Right ventricle myocardium superior (tissue), 1 donor: ENCODE data around the gene LCE3B. TPM values are rescaled to one million over a fixed set of nuclear protein-coding genes. Genes with fewer than 3 reads are reported as not detected.
"Not testable (repeated sequence)": the region's sequence is repeated elsewhere in the genome, so short reads cannot be mapped to it uniquely, and the experiment has no call there.

Source experiments
- ATAC-seq: fragments of 200-7000 bp; cut with Tn5 transposase; one replicate; pipeline ENCODE4 v1.9.1; 2020; ENCODE audit warnings: mild to moderate bottlenecking; ENCODE audit not compliant: poor library complexity
- DNase-seq: peaks from one replicate; pipeline ENCODE4 v3.0.0-alpha.2; 2020
- intact Hi-C: fragments of 100-400 bp; cut with DNase I; formaldehyde crosslinking; loops from one replicate; pipeline ENCODE4 v1.11.2; 2022
- long read RNA-seq: library from polyadenylated mRNA; unstranded; transcript quantifications from one replicate; pipeline ENCODE4 v2.0.0, GENCODE V29; 2021
- total RNA-seq: library from RNA; stranded (reverse); fragmentation: NEBNext Ultra II Directional; extraction: Animal tissue kit (Norgen Biotek cat#: 25700); gene quantifications from one replicate; pipeline ENCODE4 v1.2.1, GENCODE V29; 2021
- donor health status: DM: no; HTN: yes; CAD: no; lungs with severe emphysema.

LCE3B gene
- not detected for total RNA-seq
- long read RNA-seq = 0 reads

- intact Hi-C loops = no loop called here
Observed at GRCh38 chr1:152613511-152613910, at the start of gene LCE3B. Gene LCE3B (plus strand): TSS chr1:152613811. CDS start chr1:152613811, 0 bp downstream.

GRCh38 chr1:152565115-152565514, 48.5 kb upstream of the LCE3B start:
- DNase-seq (no peak), ATAC-seq (no peak)
- intact Hi-C loops = no loop called here

More at GRCh38 chr1:152613511-152613910, at the start of gene LCE3B:
- ATAC-seq (no peak), DNase-seq (no peak)

DNA sequence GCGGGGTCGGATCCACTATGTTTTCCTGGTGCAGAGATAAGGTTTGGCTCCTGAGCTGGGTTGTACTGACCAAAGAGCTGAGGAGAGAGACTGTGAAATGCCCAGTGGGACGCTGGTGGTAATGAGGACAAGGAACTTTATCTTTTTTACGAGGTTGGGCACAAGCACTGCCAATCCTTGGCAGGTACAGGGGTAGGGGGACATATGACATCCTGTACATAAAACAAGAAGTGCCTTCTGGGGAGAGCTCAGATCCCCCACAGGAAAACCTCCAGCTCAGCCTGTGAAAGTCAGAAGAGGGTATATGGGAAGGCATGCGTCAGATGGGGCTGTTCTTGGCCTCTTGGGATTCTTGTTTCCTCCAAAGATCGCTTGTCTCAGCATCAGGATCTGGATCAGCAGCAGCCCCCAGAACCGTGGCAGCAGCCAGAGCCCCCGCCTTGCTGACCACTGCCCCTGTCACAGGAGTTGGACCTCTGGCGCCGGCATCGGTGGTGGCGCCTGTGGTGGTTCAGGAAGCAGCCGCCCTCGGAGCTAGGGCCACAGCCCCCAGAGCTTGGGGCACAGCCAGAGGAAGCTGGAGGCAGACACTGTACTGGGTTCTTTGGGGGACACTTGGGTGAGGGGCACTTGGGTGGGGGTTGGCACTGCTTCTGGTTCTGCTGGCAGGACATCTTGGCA, 47.9 kb upstream of the LCE3B start:
- ATAC-seq = no peak
- intact Hi-C loops = no loop called here

GRCh38 chr1:152566681-152567080, 46.9 kb upstream of the LCE3B start, which contains the start of gene LCE3E:
Gene LCE3E (minus strand): TSS chr1:152566780. CDS start chr1:152566208, 572 bp downstream.
- ATAC-seq (no peak), DNase-seq (no peak)
- intact Hi-C loops = no loop called here

More for the DNA sequence above, 47.9 kb upstream of the LCE3B start:
- DNase-seq = no peak

DNA sequence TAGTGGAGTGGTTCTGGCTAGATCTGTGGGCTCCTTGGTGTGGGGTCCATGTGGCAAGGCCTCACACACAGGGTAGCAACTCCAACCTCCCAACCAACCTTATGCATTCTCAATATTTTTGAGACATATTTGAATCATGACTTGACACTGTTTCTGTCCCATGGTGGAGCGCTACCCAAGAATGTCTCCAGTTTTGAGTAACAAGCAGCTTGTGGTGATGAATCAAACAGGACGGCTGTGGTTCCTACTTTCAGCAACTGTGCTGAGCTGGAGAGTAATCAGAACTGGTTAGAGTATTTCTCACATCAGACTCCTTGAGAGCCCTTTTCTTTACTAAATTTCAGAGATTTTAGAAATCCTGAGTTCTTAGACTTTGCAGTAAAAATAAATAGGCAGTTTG, 36.4 kb upstream of the LCE3B start:
- DNase-seq (no peak), ATAC-seq (no peak)
- intact Hi-C loops = no loop called here

GRCh38 chr1:152579526-152579925, 34.1 kb upstream of the LCE3B start:
- intact Hi-C loops, DNase-seq, ATAC-seq: not testable (repeated sequence)

DNA sequence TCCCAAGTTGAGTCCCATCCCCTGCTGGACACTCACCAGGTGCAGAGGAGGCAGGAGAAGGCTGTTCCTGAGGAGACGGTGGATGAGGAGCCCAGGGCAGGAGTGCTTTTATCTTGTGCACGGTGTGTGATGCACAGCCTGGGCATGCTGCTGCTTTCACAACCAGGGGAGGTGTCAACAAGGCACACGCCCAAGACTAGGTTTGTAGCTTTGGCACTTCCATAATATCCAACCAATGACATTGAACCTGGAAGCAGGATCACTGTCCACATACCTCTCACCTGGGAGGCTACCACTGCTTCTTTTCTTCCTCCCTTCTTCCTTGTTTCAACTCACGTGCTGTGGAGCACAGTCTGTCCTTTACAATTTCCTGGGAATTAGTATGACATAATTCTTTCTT, 33.2 kb upstream of the LCE3B start, which contains the start of gene LCE3D:
Gene LCE3D (minus strand): TSS at position 84 of the 400 bp plus-strand sequence. CDS start 580 bp downstream, outside the sequence.
- intact Hi-C loops = no loop called here
- ATAC-seq (no peak), DNase-seq (no peak)

DNA sequence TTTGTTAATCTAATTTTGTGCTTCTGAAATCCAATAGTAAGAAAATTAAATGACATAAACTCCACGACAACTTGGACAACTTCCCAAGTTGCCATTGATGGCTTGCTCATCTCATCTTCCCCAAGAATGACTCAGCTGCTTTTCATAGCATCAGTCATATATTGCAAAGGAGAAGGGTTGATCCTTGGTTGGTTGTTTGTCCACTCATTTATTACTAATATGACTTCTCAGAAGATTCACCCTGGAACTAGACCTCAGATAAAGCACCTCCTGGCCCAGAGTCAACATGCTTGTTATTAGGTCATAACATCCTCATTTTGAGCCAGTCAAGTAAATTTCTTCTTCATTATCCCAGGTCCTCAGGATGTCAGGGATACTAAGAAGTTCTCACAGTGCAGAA, 31.0 kb upstream of the LCE3B start:
- intact Hi-C loops = no loop called here
- DNase-seq (no peak), ATAC-seq (no peak)

- intact Hi-C loops = no loop called here
- ATAC-seq = no peak
- DNase-seq = no peak
Observed at GRCh38 chr1:152585586-152585985, 28.0 kb upstream of the LCE3B start.

DNA sequence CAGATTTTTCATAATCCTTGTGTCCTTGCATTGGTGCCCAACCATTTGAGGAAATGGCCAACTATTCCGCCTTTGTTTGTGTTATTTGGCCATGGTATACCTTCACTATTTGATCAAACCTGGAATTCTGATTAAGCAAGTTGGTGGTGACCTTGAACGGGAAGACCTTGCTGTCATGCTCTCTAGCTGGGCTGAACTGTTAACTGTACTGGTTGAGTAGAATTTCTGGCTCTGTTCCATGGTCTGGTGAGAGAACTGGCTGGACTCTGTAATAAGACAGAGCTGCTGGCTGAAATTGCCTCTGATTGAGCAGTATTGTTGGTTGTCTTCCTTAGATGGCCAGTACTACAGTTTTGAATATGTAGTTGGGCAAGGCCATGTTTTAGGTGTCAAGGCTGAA, 16.6 kb upstream of the LCE3B start:
- intact Hi-C loops = no loop called here
- ATAC-seq (no peak), DNase-seq (no peak)

- DNase-seq = no peak
- intact Hi-C loops = no loop called here
- ATAC-seq = no peak
Observed at GRCh38 chr1:152599934-152600333, 13.7 kb upstream of the LCE3B start, which contains the start of gene LCE3C. Gene LCE3C (plus strand): TSS chr1:152600234. CDS start chr1:152600732, 498 bp downstream.

DNA sequence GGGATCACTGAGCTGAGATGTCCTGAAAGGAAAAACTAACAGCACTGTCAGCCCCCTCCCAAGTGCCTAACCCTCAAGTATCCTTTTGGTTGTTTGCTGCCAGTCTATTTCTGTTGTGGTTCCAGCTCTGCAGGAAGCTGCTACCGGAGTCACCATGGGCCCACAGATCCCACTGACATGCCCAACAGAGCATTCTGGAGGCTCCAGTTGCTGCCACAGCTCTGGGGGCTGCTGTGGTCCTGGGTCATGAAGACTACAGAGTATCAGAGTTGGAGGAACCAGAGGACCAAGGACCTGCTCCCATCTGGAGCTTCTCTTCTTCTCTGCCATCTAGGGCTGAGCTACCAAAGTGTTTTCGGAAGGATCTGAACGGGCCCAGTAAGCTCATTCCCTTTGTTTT, 8.4 kb downstream of the LCE3B start:
- no peak for ATAC-seq
- no peak for DNase-seq
- intact Hi-C loops = no loop called here

- intact Hi-C loops = no loop called here
- no peak for DNase-seq
- no peak for ATAC-seq
Observed at GRCh38 chr1:152622803-152623202, 9.2 kb downstream of the LCE3B start, which contains the start of gene LCE3A. Gene LCE3A (minus strand): TSS chr1:152623103. CDS start chr1:152623103, 0 bp downstream.

- ATAC-seq (no peak), DNase-seq (no peak)
- intact Hi-C loops = no loop called here
Observed at GRCh38 chr1:152623203-152623844, 9.7 kb downstream of the LCE3B start.

DNA sequence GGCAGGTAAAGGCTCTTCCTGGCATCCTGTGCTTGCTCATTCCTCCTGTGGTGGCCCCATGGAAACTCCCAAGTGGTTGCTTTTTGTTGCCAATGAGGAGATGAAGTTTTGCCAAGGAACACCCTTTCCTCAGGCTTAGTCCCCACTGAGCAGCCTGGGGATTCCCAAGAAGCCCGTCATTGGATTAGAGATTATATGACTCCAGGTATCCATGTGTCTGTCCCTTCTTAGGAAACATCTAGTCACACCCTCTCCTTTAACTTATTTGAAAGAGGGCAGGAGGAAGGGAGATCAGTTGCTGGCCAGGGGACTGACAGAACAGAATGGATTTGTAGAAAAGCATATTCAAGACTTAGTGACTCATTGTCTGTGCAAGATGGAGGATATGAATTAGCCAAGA, 13.1 kb downstream of the LCE3B start:
- intact Hi-C loops = no loop called here
- no peak for ATAC-seq
- DNase-seq = no peak

DNA sequence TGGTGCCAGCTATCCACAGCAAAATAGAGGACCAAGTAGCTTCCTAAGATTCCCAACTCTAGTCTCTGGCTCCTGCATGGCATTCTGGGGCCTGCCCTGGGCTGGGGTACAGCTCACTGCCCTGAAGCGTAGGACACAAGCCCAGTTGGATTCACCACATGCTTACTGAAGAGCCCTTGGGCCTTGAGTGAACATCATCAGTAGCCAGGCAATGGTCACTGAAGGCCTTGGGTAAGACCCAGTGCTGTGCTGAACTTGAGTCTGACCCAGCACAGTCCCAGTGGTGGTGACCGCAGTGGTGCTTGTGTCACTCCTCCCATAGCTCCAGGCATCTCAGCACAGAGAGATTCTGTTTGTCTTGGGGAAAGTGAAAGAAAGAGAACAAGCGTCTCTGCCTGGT, 17.0 kb downstream of the LCE3B start:
- intact Hi-C loops = no loop called here
- no peak for ATAC-seq
- no peak for DNase-seq

DNA sequence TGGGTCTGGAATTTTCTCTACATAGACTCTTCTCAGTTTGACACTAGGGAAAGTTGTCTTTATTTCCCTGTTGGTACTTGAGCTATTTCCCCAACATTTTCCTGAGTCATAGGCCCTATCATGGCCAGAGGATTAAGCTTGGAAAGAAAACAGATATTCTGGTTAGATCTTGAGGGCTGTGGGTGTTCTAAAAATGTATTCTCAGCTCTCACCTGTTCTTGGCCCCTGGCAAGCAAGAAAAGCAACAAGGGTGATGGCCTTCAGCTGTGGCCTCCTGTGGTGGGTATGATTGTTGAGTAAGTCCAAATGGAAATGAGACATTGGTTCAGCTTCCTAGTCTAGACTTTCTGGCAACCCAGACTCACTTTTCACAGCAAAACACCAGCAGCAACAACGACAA, 26.7 kb downstream of the LCE3B start:
- intact Hi-C loops = no loop called here
- DNase-seq = no peak
- ATAC-seq = no peak

DNA sequence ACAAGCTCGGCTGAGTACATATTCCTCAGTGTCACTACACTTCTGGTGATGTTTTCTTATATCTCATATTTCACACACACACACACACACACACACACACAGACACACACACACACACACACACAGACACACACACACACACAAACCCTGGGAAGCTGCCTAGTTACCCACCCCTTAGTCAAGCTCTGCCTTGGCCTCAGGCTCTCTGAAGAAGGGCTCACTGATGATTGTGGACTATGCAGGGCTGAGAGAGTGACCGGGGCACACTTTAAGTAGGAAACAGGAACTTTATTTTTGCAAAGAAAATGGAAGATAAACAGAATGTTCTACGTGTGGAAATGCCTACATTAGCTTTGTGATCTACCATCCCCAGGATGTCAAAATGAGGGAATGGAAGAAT, 30.3 kb downstream of the LCE3B start:
- ATAC-seq = no peak
- DNase-seq = no peak
- intact Hi-C loops = no loop called here

DNA sequence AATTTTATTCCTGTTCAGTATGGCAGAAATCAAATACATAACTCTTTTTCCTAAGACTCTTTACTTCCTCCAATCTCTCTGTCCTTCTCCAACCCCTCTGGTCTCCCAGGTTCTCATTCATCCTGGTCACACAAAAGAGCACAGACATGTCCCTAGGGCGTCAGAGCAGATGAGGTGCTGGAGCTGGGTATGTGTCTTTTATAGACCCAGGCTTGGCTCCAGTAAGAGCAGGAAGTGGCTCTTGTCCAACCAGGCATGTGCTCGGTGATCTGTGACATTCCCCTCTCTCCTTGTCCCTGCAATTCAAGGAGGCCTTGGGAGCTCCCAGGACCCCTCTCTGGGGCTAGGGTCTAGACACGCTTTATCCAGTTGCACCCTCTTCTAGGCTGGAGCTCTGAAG, 31.5 kb downstream of the LCE3B start:
- intact Hi-C loops = no loop called here
- ATAC-seq (no peak), DNase-seq (no peak)

DNA sequence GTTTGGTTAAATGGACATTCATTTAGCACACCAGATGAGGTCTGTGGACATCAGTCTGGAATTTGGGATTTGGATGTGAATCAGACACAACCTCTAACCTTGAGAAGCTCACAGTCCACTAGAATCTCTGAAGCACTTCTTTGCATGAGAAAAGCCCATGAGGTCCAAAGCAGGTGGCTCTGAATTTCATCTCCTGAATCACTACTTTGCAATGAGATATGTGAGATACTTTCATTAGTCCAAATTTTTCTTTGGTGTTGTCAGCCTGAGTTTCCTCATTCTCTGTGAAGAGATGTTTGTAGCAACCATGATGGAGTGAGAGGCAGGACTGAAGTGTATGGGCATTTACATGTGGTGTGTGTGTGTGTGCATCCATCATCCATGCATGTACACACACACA, 33.0 kb downstream of the LCE3B start:
- DNase-seq (no peak), ATAC-seq (no peak)
- intact Hi-C loops = no loop called here
